HG03558 (cell line): ENCODE measurements around the gene FTSJ1.
"Not testable (repeated sequence)": the region's sequence is repeated elsewhere in the genome, so short reads cannot be mapped to it uniquely, and the experiment has no call there.

Source experiments
- ATAC-seq: cut with Tn5 transposase; IDR thresholded peaks from one replicate; pipeline ENCODE4 v1.9.1; 2021; ENCODE audit warnings: moderate number of reproducible peaks; ENCODE audit not compliant: unreplicated experiment; ENCODE audit errors: extremely low read depth

The FTSJ1 gene, protein sequence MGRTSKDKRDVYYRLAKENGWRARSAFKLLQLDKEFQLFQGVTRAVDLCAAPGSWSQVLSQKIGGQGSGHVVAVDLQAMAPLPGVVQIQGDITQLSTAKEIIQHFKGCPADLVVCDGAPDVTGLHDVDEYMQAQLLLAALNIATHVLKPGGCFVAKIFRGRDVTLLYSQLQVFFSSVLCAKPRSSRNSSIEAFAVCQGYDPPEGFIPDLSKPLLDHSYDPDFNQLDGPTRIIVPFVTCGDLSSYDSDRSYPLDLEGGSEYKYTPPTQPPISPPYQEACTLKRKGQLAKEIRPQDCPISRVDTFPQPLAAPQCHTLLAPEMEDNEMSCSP

GRCh38 chrX:48475774-48476577 lies at the start of gene FTSJ1:
FTSJ1 (plus strand) TSS chrX:48476199; CDS start chrX:48478048, 1,849 bp downstream.
- peak; percentile 58 for ATAC-seq

DNA sequence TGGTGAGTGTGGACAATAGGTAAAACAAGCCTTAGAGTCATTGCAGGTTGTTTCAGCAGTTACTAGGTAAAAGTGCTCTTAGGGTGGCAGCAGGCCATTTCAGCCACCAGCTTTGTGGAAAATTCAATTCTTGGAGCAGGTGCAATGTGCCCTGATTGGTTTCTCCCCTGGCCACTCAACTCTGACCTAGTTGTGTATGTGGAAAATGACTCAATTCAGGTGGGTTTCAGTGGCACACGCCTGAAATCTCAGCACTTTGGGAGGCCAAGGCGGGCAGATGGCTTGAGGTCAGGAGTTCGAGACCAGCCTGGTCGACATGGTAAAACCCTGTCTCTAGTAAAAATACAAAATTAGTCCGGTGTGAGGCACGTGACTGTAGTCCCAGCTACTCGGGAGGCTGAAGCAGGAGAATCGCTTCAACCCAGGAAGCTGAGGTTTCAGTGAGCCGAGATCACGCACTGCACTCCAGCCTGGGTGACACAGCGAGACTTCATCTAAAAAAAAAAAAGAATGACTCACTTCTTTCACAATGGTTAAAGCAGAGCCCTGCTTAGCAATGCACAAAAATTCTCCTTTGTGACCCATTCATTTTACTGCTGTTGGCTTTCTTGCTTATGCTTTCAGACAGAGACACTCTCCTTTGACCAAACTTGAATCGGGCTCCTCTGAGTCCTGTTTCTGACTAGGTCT lies 48.8 kb upstream of the FTSJ1 start:
- ATAC-seq = not testable (repeated sequence)

DNA sequence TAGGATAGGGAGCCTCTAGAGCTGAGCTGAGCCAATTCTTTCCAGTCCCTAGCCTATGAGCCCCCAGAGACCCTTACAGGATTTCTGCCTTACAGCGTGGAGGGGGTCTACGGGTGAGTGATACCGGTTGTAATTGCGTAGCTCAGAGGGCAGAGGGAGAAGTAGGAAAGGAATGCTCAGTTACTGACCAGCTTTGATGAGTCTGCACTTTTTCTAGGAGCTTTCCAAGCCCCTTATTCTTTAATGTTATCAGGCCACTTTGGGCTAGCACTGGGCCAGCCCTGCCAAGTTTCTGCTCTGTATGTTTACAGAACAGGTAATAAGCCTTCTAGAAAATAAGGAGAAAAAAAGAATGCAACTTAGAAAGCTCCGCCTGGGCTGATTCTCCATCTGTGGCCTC lies 46.4 kb upstream of the FTSJ1 start:
- ATAC-seq = not testable (repeated sequence)

- not testable (repeated sequence) for ATAC-seq
Measured at GRCh38 chrX:48430166-48430565, 45.8 kb upstream of the FTSJ1 start.

DNA sequence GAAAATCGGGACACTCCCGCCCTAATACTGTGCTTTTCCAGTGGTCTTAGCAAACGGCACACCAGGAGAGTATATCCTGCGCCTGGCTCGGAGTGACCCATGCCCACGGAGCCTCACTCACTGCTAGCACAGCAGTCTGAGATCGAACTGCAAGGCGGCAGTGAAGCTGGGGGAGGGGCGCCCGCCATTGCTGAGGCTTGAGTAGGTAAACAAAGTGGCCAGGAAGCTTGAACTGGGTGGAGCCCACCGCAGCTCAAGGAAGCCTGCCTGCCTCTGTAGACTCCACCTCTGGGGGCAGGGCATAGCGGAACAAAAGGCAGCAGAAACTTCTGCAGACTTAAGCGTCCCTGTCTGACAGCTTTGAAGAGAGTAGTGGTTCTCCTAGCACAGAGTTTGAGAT lies 42.3 kb upstream of the FTSJ1 start:
- ATAC-seq = not testable (repeated sequence)

- ATAC-seq = not testable (repeated sequence)
Measured at GRCh38 chrX:48447201-48447600, 28.8 kb upstream of the FTSJ1 start.

- ATAC-seq = no peak
Measured at GRCh38 chrX:48450076-48450475, 25.9 kb upstream of the FTSJ1 start.

DNA sequence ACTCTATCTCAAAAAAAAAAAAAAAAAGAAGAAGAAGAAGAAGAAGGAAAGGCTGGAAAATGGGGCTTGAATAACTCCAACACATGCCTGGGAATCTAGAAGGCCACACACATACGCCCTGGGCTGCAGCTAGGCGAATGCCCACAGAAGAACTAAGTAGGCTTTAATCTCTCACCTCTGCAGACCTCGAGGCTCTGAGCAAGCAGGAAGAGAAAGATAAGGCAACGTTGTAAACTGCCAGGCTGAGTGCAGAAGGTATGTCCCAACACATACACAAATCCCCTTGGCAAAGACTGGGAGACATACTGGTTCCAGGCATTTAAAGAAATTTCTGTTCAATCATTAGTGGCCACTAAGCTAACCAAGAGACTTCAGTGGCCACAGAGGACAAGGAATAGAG lies 24.3 kb upstream of the FTSJ1 start:
- no peak for ATAC-seq

DNA sequence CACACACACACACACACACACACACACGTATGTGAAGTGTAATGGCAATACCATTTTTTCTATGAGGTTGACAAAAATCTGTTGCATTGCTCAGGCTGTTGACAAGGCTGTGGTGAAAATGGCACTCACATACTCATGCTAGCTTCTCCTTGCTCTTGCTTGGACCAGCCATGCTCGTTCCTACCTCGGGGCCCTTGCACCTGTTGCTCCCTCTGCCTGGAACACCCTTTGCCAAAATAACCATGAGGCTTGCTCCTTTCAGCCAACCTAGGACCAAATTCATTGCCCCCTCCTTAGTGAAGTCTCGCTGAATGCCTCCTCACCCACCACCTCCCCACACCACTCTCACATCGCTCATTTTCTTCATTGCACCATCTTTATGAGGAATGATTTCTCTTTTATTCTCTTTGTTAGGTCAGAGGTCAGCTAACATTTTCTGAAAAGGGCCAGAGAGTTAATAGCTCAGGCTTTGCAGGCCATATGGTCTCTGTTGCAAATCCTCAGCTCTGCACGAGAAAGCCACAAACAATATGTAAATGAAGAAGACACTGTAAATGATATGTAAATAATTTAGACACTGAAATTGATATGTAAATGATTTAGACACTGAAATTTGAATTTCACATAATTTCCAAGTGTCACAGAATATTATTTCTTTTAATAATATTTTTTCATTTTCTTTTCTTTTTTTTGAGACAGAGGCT lies 19.2 kb upstream of the FTSJ1 start:
- no peak for ATAC-seq

DNA sequence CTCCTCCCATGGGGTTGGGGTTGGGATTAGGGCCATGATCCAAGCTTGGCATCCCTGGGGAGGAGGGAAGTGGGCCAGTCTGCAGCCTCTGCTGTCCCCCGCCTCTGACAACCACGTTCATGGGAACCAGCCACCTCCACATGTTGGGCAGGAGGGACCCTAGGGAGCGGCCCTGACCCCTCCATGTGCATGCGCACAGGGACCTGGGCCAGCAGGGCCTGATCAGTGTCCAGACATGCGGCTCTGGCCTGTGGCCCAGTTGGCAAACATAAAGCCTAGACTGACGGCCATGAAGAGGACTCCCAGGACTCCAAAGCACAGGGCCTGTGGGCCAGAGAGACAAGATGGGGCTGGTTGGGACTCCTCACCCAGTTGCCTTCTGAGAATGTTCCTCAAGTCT lies 17.3 kb upstream of the FTSJ1 start:
- no peak for ATAC-seq

GRCh38 chrX:48459483-48459882 lies 16.5 kb upstream of the FTSJ1 start:
- ATAC-seq = no peak

GRCh38 chrX:48460031-48460430 lies 16.0 kb upstream of the FTSJ1 start:
- no peak for ATAC-seq

- no peak for ATAC-seq
Measured at GRCh38 chrX:48460606-48461005, 15.4 kb upstream of the FTSJ1 start.

- ATAC-seq = no peak
Measured at GRCh38 chrX:48461830-48462229, 14.2 kb upstream of the FTSJ1 start.

DNA sequence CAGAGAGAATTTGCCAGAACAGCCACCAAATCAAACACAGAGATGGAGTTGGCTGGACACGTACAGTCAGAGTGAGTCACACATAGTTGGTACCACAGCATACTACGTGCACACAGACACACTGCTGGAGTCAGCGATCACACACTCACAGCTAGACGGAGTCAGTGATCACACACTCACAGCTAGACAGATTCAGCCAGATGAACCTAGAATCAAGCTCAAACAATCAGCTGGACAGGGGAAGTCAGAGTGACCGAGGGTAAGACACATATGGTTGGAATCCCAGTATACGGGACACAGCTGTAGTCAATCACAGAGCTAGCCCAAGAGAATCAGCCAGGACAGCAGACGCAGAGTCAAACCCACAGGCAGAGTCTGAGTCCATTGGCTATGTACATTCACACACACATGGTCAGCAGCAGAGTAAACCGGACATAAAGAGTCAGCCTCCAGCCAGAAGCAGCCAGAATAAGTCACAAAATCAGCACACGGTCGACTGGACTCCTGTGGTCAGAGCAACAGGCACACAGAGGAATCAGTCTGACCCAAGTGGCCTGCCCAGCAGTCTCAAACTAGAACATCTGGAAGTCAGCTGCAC lies 10.6 kb upstream of the FTSJ1 start:
- no peak for ATAC-seq

DNA sequence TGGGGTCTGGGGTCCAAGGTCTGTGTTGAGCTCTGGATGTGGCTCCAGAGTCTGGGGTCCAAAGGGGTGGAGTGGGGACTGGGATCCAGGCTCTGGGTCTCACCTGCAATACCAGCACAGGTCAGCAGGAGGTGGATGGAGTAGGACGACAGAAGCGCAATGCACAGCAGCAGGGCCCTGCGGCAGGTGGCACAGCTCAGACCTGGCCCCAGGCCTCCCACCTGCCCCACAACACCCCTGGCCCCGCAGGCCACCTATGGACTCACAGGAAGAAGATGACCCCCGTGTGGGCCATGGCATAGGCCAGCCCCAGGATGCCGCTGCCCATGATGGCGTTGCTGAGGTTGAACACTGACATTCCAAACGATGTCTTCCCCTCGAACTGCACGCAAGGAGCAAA lies 9.3 kb upstream of the FTSJ1 start:
- no peak for ATAC-seq

DNA sequence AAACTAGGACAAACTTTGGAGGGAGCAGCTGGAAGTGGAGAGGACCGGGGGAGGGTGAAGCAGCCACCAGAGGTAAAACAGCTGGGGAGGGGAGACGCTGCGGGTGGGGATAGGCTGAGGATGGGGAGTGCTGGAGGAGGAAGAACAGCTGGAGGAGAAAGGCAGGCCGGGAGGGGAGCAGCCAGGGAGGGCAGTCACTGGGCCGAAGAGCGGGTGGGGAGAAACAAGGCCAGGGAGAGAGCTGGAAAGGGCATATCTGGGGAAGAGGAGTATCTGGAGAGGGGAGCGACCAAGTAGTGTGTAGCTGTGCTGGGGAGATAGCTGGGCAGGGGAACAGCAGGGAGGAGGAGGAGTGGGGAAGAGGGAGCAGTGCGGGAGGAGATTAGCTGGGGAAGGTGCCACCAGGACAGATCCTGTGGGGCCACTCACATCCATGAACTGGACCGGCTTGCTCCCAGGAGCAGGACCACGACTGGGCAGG lies 8.7 kb upstream of the FTSJ1 start:
- no peak for ATAC-seq

DNA sequence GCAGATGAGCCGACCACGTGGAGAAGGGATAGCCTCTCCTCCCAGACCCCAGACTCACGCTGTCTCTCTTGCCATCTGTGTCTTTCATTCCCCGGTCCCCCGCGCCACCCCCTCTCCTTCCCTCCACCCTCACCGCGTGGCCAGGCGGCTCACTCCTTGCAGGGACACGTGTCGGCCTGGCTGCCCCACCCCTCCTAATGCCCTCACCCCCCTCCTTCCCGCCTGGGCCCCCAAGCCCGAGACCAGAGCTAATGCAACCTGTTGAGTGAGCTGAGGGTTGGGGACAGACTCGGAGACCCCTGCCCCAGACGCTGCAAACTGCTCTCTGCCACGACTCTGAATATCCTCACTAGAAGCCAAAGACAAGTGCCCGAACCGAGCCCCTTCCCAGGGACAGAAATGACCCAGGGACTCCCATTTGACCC lies 7.7 kb upstream of the FTSJ1 start:
- no peak for ATAC-seq

- no peak for ATAC-seq
Measured at GRCh38 chrX:48468693-48469691, 7.0 kb upstream of the FTSJ1 start.
